Epithelial cell of prostate (primary cell): ENCODE data around the gene PAM16.
A peak's percentile ranks its signal among the peaks of the same experiment; 100 is the strongest.
"Not testable (repeated sequence)": the region's sequence is repeated elsewhere in the genome, so short reads cannot be mapped to it uniquely, and the experiment has no call there.

Source experiments
- DNase-seq: peaks from one replicate; pipeline ENCODE4 v3.0.0-alpha.2; 2011; ENCODE audit warnings: low read depth, low spot score
- H3K27ac ChIP-seq: fragments of 450-650 bp; 2 replicates; pipeline ENCODE4 v1.5.1; 2017; ENCODE audit warnings: mild to moderate bottlenecking

Gene PAM16

DNA sequence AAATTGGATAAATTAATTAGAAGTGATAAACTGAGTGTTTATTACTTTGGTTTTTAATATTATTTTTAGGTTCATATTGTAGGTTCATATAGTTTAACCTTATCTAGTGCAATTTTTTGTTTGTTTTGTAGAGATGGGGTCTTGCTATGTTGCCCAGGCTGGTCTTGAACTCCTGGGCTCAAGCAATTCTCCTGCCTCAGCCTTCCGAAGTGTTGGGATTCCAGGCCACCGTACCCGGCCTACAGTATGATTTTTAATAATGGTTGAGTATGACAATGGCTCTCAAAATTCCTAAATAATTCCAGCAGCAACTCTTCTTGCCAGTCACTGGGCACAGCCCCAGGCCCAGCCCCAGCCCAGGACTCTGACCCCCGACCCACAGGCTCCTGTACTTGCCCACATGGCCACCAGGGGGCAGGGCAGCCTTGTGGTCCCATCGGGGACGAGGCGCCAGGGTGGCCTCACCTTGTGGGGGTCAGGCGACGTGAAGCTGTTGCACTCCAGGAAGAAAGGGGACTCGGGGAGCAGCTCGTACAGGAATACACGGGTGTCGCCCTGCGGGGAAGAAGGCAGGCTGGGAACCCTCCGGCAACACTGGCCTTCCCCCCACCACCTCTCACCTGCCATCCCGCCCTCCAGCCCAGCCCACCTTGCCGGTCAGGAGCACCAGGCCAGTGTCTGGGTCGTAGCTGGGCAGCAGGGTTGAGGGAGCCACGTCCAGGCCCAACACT is 7.9 kb upstream of the PAM16 start:
- no peak overlapping the region for H3K27ac ChIP-seq
- DNase-seq = no peak

DNA sequence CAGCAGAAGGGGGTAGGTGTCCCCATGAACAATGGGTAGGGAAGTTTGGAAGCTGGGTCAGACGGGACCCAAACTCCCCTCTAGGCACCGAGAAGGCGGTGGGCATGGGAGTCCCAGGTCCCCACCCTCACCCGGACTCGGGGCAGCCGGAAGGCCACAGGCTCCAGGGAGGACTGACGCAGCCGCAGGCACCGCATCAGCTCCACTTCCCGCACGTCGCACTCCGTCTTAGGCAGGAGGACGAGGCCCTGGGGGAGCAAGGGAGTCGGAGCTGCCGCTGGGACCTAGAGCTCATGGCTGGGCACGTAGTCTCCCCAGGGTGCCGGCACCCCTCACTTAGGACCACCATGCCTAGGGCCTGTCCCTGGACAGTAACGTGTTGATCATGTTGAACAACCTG is 7.1 kb upstream of the PAM16 start:
- H3K27ac ChIP-seq = no peak overlapping the region
- DNase-seq = no peak

- H3K27ac ChIP-seq = no peak overlapping the region
- no peak for DNase-seq
These were observed 5.7 kb upstream of the PAM16 start for GRCh38 chr16:4356820-4357219.

GRCh38 chr16:4354512-4355409 is 3.6 kb upstream of the PAM16 start:
- no peak for DNase-seq
- no peak overlapping the region for H3K27ac ChIP-seq

DNA sequence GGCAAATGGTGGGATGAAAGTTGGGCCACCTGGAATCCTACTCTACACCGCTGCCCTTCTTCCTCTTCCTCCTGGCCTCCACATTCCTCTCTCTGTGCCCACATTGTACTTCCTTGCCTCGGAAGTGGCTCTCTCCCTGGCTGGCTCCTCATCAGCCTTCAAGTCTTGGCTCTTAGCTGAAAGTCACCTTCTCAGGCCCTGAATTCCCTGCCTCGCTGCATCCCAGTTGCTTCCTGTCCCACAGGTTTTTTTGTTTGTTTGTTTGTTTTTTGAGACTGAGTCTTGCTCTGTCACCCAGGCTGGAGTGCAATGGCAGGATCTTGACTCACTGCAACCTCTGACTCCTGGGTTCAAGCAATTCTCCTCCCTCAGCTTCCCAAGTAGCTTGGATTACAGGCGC is 2.6 kb upstream of the PAM16 start:
- DNase-seq = no peak
- H3K27ac ChIP-seq = no peak overlapping the region

DNA sequence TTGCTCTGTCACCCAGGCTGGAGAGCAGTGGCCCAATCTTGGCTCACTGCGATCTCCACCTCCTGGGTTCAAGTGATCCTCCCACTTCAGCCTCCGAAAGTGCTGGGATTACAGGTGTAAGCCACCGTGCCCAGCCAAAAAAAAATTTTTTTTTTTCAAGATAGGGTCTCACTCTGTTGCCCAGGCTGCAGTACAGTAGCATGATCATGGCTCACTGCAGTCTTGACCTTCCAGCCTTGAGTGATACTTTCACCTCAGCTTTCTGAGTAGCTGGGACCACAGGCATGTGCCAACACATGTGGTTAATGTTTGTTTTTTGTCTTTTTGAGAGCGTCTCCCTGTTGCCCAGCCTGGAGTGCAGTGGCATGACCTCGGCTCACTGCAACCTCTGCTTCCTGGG is 1.7 kb upstream of the PAM16 start:
- DNase-seq = no peak
- no peak overlapping the region for H3K27ac ChIP-seq

GRCh38 chr16:4351880-4352279 is 759 bp upstream of the PAM16 start:
- peak overlapping the region; percentile 72 for H3K27ac ChIP-seq
- no peak for DNase-seq

- peak overlapping the region; percentile 72 for H3K27ac ChIP-seq
- no peak for DNase-seq
These were observed 745 bp downstream of the PAM16 start for GRCh38 chr16:4350365-4350786.

GRCh38 chr16:4349332-4349731 is 1.8 kb downstream of the PAM16 start:
- H3K27ac ChIP-seq = no peak overlapping the region
- DNase-seq = no peak

DNA sequence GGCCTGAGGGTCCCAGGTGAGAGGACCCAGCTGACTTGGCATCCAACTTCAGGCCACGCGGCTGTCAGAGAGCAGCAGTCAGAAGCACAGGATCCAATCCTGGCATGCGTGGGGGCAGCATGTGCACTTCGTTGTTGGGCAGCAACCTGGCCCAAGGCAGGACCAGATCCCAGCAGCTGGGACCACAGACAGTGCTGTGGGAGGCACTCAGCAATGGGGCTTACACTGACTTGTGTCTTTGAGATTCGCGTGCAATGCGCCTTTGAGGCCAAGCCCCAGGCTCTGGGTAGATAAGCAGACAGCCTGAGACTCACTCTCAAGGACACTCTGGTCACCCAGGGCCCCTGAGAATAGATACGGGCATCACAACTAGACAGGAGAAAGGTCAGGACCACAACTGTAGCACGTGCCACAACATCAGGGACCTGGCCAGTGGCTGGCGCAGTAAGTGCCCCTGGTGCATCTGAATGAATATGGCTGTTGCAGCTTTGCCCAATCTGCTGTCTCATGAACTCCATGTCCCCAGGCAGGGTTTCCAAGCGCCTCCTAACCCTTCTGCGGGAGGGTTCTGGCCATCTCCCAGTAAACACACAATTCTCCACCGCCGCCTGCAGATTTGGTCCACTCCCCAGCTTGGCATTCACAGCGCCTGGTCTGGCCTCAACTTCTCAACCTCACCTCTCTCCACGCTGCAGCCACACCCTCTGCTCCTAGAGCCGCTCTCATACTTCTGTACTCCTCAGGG is 3.2 kb downstream of the PAM16 start:
- no peak for DNase-seq
- no peak overlapping the region for H3K27ac ChIP-seq

- DNase-seq = no peak
- H3K27ac ChIP-seq = no peak overlapping the region
These were observed 4.1 kb downstream of the PAM16 start for GRCh38 chr16:4347010-4347409.

- no peak for DNase-seq
- no peak overlapping the region for H3K27ac ChIP-seq
These were observed 5.0 kb downstream of the PAM16 start for GRCh38 chr16:4345836-4346781.

- H3K27ac ChIP-seq = no peak overlapping the region
- DNase-seq = no peak
These were observed 5.9 kb downstream of the PAM16 start for GRCh38 chr16:4344983-4345835.

DNA sequence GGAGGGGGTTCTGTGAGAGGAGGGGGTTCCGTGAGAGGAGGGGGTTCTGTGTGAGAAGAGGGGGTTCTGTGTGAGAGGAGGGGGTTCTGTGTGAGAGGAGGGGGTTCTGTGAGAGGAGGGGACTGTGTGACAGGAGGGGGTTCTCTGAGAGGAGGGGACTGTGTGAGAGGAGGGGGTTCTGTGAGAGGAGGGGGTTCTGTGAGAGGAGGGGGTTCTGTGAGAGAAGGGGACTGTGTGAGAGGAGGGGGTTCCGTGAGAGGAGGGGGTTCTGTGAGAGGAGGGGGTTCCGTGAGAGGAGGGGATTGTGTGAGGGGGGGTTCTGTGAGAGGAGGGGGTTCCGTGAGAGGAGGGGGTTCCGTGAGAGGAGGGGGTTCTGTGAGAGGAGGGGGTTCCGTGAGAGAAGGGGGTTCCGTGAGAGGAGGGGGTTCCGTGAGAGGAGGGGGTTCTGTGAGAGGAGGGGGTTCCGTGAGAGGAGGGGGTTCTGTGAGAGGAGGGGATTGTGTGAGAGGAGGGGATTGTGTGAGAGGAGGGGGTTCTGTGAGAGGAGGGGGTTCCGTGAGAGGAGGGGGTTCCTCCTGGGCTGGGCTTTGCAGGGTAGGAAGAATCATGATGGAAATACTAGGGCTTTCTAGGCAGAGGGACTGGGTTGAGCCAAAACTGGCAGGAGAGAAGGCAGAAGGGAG is 6.7 kb downstream of the PAM16 start:
- not testable (repeated sequence) for H3K27ac ChIP-seq

GRCh38 chr16:4342866-4343744 is 8.0 kb downstream of the PAM16 start:
- no peak for DNase-seq
- no peak overlapping the region for H3K27ac ChIP-seq

More for the DNA sequence above, 6.7 kb downstream of the PAM16 start:
- DNase-seq = not testable (repeated sequence)

DNA sequence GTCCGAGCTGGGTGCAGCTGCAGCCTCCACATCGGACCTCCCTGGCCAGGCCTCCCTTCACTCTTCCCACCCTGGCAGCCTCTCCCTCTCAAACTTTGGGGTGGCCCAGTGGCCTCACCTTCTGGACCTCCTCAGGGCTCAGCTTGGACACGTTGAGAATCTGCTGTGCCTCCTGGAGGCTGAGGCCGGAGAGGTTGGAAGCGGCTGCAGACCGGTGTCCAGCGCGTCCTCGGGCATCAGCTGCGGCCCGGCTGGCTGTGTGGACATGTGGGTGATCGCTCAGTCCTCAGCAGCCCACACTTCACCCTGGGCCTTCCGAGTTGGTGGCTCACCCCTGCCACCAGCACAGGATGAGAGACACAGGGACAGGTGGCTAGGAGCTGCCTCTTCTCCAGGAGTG is 9.9 kb downstream of the PAM16 start:
- no peak overlapping the region for H3K27ac ChIP-seq
- DNase-seq = no peak

- H3K27ac ChIP-seq = no peak overlapping the region
- DNase-seq = no peak
These were observed 10.7 kb downstream of the PAM16 start for GRCh38 chr16:4340443-4340842.
